H9 (cell line): Measurements from ENCODE around the gene NEDD4L. TPM values are rescaled to one million over a fixed set of nuclear protein-coding genes. Genes with fewer than 3 reads are reported as not detected.

Source experiments
- DNase-seq: peaks from one replicate; pipeline ENCODE4 v3.0.0-alpha.2; 2017
- H2AFZ ChIP-seq: one replicate; pipeline ENCODE4 v1.6.1; 2013; ENCODE audit warnings: mild to moderate bottlenecking, low read length, control low read depth, moderate library complexity
- H2AK5ac ChIP-seq: 2 replicates; pipeline ENCODE4 v1.6.1; 2013; ENCODE audit warnings: low read length, control low read depth, mixed read lengths; ENCODE audit not compliant: insufficient read length
- H2BK120ac ChIP-seq: one replicate; pipeline ENCODE4 v1.6.1; 2013; ENCODE audit warnings: low read depth, mild to moderate bottlenecking, low read length, control low read depth, inconsistent platforms; ENCODE audit not compliant: poor library complexity, severe bottlenecking
- H2BK12ac ChIP-seq: 2 replicates; pipeline ENCODE4 v1.6.1; 2013; ENCODE audit warnings: low read length, control low read depth, mixed read lengths, low read depth; ENCODE audit not compliant: insufficient read length
- H2BK15ac ChIP-seq: 2 replicates; pipeline ENCODE4 v1.6.1; 2013; ENCODE audit warnings: low read depth, low read length, control low read depth
- H2BK20ac ChIP-seq: one replicate; pipeline ENCODE4 v1.6.1; 2013; ENCODE audit warnings: low read depth, mild to moderate bottlenecking, low read length, control low read depth, inconsistent platforms; ENCODE audit not compliant: poor library complexity, severe bottlenecking
- H2BK5ac ChIP-seq: 2 replicates; pipeline ENCODE4 v1.6.1; 2013; ENCODE audit warnings: low read length, control low read depth, mixed read lengths; ENCODE audit not compliant: insufficient read length
- H3K14ac ChIP-seq: 2 replicates; pipeline ENCODE4 v1.6.1; 2013; ENCODE audit warnings: low read length, control low read depth; ENCODE audit not compliant: insufficient read depth
- H3K18ac ChIP-seq: 2 replicates; pipeline ENCODE4 v1.6.1; 2013; ENCODE audit warnings: low read depth, mild to moderate bottlenecking, mixed read lengths, low read length, control low read depth; ENCODE audit not compliant: insufficient read length
- H3K23ac ChIP-seq: 2 replicates; pipeline ENCODE4 v1.6.1; 2013; ENCODE audit warnings: low read length, control low read depth, mixed read lengths, low read depth; ENCODE audit not compliant: insufficient read length
- H3K23me2 ChIP-seq: 2 replicates; pipeline ENCODE4 v1.6.1; 2013; ENCODE audit warnings: low read depth, mild to moderate bottlenecking, mixed read lengths, low read length, control low read depth; ENCODE audit not compliant: insufficient read length, poor library complexity, severe bottlenecking
- H3K27ac ChIP-seq: 2 replicates; pipeline ENCODE4 v1.5.1; 2013; ENCODE audit warnings: low read length, control low read depth, mixed read lengths, low read depth; ENCODE audit not compliant: insufficient read length
- H3K27me3 ChIP-seq: 2 replicates; pipeline ENCODE4 v1.6.1; 2013; ENCODE audit warnings: low read length, control low read depth, inconsistent platforms; ENCODE audit not compliant: insufficient read depth
- H3K4ac ChIP-seq: 2 replicates; pipeline ENCODE4 v1.6.1; 2013; ENCODE audit warnings: low read depth, mild to moderate bottlenecking, control low read depth, inconsistent platforms, low read length, moderate library complexity
- H3K4me1 ChIP-seq: 2 replicates; pipeline ENCODE4 v1.6.1; 2013; ENCODE audit warnings: low read length, control low read depth, inconsistent platforms; ENCODE audit not compliant: insufficient read depth
- H3K4me2 ChIP-seq: 2 replicates; pipeline ENCODE4 v1.6.1; 2013; ENCODE audit warnings: low read length, control low read depth, mixed read lengths; ENCODE audit not compliant: insufficient read length, insufficient read depth
- H3K56ac ChIP-seq: 2 replicates; pipeline ENCODE4 v1.6.1; 2013; ENCODE audit warnings: low read depth, mild to moderate bottlenecking, mixed read lengths, low read length, control low read depth; ENCODE audit not compliant: insufficient read length
- H3K79me1 ChIP-seq: 2 replicates; pipeline ENCODE4 v1.6.1; 2013; ENCODE audit warnings: low read depth, mild to moderate bottlenecking, moderate library complexity, low read length, control low read depth, inconsistent platforms; ENCODE audit not compliant: insufficient read depth, poor library complexity, severe bottlenecking
- H3K79me2 ChIP-seq: 2 replicates; pipeline ENCODE4 v1.6.1; 2013; ENCODE audit warnings: low read length, control low read depth, inconsistent platforms; ENCODE audit not compliant: insufficient read depth
- H3K9ac ChIP-seq: 2 replicates; pipeline ENCODE4 v1.6.1; 2013; ENCODE audit warnings: low read length, control low read depth, mixed read lengths; ENCODE audit not compliant: insufficient read length; ENCODE audit errors: extremely low read depth
- H3K9me3 ChIP-seq: one replicate; pipeline ENCODE4 v1.6.1; 2013; ENCODE audit warnings: low read depth, low read length, inconsistent platforms; ENCODE audit not compliant: control insufficient read depth
- H3T11ph ChIP-seq: one replicate; pipeline ENCODE4 v1.6.1; 2013; ENCODE audit warnings: mild to moderate bottlenecking, low read length, control low read depth, inconsistent platforms
- H4K20me1 ChIP-seq: one replicate; pipeline ENCODE4 v1.6.1; 2013; ENCODE audit not compliant: control insufficient read depth, insufficient read length, insufficient read depth
- H4K5ac ChIP-seq: 2 replicates; pipeline ENCODE4 v1.6.1; 2013; ENCODE audit warnings: low read depth, mild to moderate bottlenecking, mixed read lengths, low read length, control low read depth; ENCODE audit not compliant: insufficient read length
- H4K8ac ChIP-seq: replicated peaks from 2 replicates; pipeline ENCODE4 v1.6.1; 2013; ENCODE audit warnings: low read length, control low read depth, mixed read lengths, low read depth; ENCODE audit not compliant: insufficient read length
- H4K91ac ChIP-seq: 2 replicates; pipeline ENCODE4 v1.6.1; 2013; ENCODE audit warnings: low read depth, mild to moderate bottlenecking, moderate library complexity, mixed read lengths, low read length, control low read depth; ENCODE audit not compliant: insufficient read length
- H3K27ac Mint-ChIP-seq, 3 experiments: 2 replicates in 2 of 3; 3 replicates in 1 of 3; pipeline ENCODE4 v1.8.0; 2020 to 2021; ENCODE audit warnings: mixed read lengths in 3 of 3, mild to moderate bottlenecking in 1 of 3, moderate library complexity in 1 of 3
- H3K27me3 Mint-ChIP-seq: 2 replicates; pipeline ENCODE4 v1.8.0; 2021; ENCODE audit warnings: low read depth, mild to moderate bottlenecking, moderate library complexity, mixed read lengths
- H3K36me3 Mint-ChIP-seq, 3 experiments: 2 replicates in 2 of 3; 3 replicates in 1 of 3; pipeline ENCODE4 v1.8.0; 2020 to 2021; ENCODE audit warnings: low read depth in 3 of 3, mixed read lengths in 3 of 3; ENCODE audit not compliant: insufficient read depth in 1 of 3
- H3K4me1 Mint-ChIP-seq, 2 experiments: 2 replicates each; pipeline ENCODE4 v1.8.0; 2020; ENCODE audit warnings: mixed read lengths in 2 of 2
- H3K4me3 Mint-ChIP-seq, 2 experiments: 2 replicates in 1 of 2; 3 replicates in 1 of 2; pipeline ENCODE4 v1.8.0; 2020 to 2021; ENCODE audit warnings: mild to moderate bottlenecking in 2 of 2, mixed read lengths in 2 of 2, moderate library complexity in 1 of 2
- H3K9me3 Mint-ChIP-seq, 2 experiments: 2 replicates in 1 of 2; 3 replicates in 1 of 2; pipeline ENCODE4 v1.8.0; 2020; ENCODE audit warnings: mild to moderate bottlenecking in 2 of 2, mixed read lengths in 2 of 2, moderate library complexity in 1 of 2
- CTCF ChIP-seq: fragments of 200-600 bp; sonication (generic); conservative IDR thresholded peaks from 3 replicates; pipeline ENCODE4 v1.8.0; 2021; ENCODE audit warnings: antibody characterized with exemption, mild to moderate bottlenecking
- total RNA-seq: library from RNA; stranded (reverse); gene quantifications from 2 replicates; pipeline ENCODE4 v1.2.1, GENCODE V29; 2021

NEDD4L gene
- total RNA-seq, 1 experiment from 2014 or later = 76.3 TPM

GRCh38 chr18:58037163-58037562 lies 6.9 kb upstream of the NEDD4L start:
- H2BK5ac ChIP-seq = no peak overlapping the region
- no peaks in the 10 kb centered on the region for H3K9me3 Mint-ChIP-seq
- H3K36me3 Mint-ChIP-seq = no peaks in the 10 kb centered on the region
- H3K18ac ChIP-seq = no peak overlapping the region
- H3T11ph ChIP-seq = no peak overlapping the region
- H3K23ac ChIP-seq = no peak overlapping the region
- H3K9ac ChIP-seq = no peak overlapping the region
- no peak overlapping the region for H3K4ac ChIP-seq
- no peak overlapping the region for H2BK20ac ChIP-seq
- no peak overlapping the region for H2BK12ac ChIP-seq
- no peak overlapping the region for H3K4me2 ChIP-seq
- no peak overlapping the region for H2BK15ac ChIP-seq
- no peaks in the 10 kb centered on the region for H3K23me2 ChIP-seq
- H3K79me1 ChIP-seq = no peaks in the 10 kb centered on the region
- no peaks in the 10 kb centered on the region for H4K20me1 ChIP-seq
- no peak overlapping the region for H3K27ac ChIP-seq
- no peak overlapping the region for H3K27ac Mint-ChIP-seq
- no peak overlapping the region for H4K5ac ChIP-seq
- H3K27me3 ChIP-seq = no peaks in the 10 kb centered on the region
- no peaks in the 10 kb centered on the region for H3K79me2 ChIP-seq
- TF ChIP-seq CTCF = no peak
- DNase-seq = no peak
- no peak overlapping the region for H2AFZ ChIP-seq
- H3K27me3 Mint-ChIP-seq = peaks cover 6% of the 10 kb centered on the region
- H4K91ac ChIP-seq = no peak overlapping the region
- H3K4me1 Mint-ChIP-seq = 0 out of 4 replicates have a peak, but pooled peaks cover 0 to under 1% of the 10 kb centered on the region in 2 experiments
- no peak overlapping the region for H3K56ac ChIP-seq
- no peak overlapping the region for H4K8ac ChIP-seq
- H3K14ac ChIP-seq = no peak overlapping the region
- H2BK120ac ChIP-seq = no peak overlapping the region
- H2AK5ac ChIP-seq = no peak overlapping the region
- H3K9me3 ChIP-seq = no peaks in the 10 kb centered on the region
- H3K4me3 Mint-ChIP-seq = no peak overlapping the region
- H3K4me1 ChIP-seq = no peaks in the 10 kb centered on the region
